Fibroblast of lung (primary cell): ENCODE measurements around the gene ZBTB16.

Experiments used
- CTCF ChIP-seq, 2 donors: IDR thresholded peaks in 1 of 2; conservative IDR thresholded peaks in 1 of 2; 1 replicate in 1 of 2; 2 replicates in 1 of 2; pipeline ENCODE4 v1.5.1; 2011 to 2012; ENCODE audit warnings: low read length in 2 of 2, control low read depth in 1 of 2, inconsistent platforms in 1 of 2, low read depth in 1 of 2, mild to moderate bottlenecking in 1 of 2
- EZH2 ChIP-seq: IDR thresholded peaks from 2 replicates; pipeline ENCODE4 v1.5.1; 2012; ENCODE audit warnings: low read length, control low read depth, mild to moderate bottlenecking; ENCODE audit errors: missing control alignments

DNA sequence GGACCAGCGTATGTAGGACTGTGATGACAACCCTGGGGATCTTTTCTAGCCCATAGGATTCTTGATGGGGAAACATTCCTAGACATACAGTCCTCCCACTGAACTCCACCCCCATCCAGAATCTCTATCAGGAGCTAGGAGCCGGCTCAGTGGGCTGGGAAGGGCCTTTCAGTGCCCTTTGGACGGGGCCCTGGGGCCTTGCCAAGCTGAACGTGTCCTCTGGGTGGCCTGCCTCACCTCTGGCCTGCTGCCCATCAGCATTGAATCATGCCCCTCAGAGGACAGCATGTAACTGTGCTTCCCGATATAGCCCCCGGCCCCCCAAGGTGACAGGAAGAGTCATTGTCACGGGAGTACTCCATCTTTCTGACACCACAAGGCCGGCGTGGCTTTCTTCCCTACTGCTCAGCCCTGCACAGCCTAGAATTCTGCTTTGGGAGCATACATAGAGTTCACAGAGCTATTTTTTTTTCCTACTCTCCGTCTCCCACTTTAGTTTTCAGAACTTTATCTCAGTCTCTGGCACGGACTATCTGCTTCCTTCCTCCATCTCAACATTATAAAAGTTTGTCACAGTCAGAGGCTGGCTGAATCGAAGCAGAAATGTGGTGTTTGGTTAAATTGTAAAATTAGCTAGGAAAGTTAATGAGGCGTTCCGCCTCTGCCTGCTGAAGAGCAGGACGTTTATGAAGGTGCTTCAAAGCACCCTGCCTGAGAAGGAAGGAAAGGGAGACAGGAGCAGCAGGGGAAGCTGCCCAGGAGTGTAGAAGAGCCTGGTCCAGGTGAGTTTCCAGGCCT, 111.9 kb downstream of the ZBTB16 start:
- no peak for TF ChIP-seq EZH2
- TF ChIP-seq CTCF (conservative IDR thresholded peaks at IDR 0.05 in 1 of 2, IDR thresholded peaks at IDR 0.05 in 1 of 2; ENCODE audit: low read depth in 1 of 2, low read length in 2 of 2), result no peak
